ENCODE measurements around the gene FAM83F.

DNA sequence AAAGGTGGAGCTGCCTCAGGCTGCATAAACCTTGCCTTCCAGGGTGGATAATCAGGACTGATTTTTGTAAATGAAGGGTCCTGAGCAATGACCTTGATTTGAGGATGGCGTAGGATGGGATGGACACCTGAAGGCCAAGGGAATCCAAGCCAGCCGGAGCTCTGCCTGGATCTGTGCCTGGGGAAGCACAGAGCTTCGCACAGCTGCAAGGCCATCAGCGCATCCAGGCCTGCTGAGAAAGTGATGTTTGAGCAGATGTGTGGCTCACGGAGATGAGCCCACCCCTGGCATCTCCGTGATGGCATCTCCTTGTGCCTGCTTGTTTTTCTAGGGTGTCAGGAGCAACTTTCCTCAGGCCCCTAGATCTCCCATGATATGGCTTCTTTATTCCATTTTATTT, 23.3 kb downstream of the FAM83F start:
- TF ChIP-seq TAF1 (conservative IDR thresholded peaks at IDR 0.05) (no peak), RAD21 (IDR thresholded peaks at IDR 0.05) (no peak), JUND (IDR thresholded peaks at IDR 0.05) (no peak), CTCF (IDR thresholded peaks at IDR 0.05; ENCODE audit: low read depth, low read length, missing input control) (no peak), RXRA (IDR thresholded peaks at IDR 0.05) (no peak), GABPA (IDR thresholded peaks at IDR 0.05 in 1 of 2, conservative IDR thresholded peaks at IDR 0.05 in 1 of 2) (no peak), YY1 (IDR thresholded peaks at IDR 0.05) (no peak)
- TF ChIP-seq, protein P1, sequence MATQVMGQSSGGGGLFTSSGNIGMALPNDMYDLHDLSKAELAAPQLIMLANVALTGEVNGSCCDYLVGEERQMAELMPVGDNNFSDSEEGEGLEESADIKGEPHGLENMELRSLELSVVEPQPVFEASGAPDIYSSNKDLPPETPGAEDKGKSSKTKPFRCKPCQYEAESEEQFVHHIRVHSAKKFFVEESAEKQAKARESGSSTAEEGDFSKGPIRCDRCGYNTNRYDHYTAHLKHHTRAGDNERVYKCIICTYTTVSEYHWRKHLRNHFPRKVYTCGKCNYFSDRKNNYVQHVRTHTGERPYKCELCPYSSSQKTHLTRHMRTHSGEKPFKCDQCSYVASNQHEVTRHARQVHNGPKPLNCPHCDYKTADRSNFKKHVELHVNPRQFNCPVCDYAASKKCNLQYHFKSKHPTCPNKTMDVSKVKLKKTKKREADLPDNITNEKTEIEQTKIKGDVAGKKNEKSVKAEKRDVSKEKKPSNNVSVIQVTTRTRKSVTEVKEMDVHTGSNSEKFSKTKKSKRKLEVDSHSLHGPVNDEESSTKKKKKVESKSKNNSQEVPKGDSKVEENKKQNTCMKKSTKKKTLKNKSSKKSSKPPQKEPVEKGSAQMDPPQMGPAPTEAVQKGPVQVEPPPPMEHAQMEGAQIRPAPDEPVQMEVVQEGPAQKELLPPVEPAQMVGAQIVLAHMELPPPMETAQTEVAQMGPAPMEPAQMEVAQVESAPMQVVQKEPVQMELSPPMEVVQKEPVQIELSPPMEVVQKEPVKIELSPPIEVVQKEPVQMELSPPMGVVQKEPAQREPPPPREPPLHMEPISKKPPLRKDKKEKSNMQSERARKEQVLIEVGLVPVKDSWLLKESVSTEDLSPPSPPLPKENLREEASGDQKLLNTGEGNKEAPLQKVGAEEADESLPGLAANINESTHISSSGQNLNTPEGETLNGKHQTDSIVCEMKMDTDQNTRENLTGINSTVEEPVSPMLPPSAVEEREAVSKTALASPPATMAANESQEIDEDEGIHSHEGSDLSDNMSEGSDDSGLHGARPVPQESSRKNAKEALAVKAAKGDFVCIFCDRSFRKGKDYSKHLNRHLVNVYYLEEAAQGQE (IDR thresholded peaks at IDR 0.05) = no peak
